ENCODE results near the gene ZNF207. TPM values are rescaled to one million over a fixed set of nuclear protein-coding genes. Genes with fewer than 3 reads are reported as not detected.
"Not testable (repeated sequence)": the region's sequence is repeated elsewhere in the genome, so short reads cannot be mapped to it uniquely, and the experiment has no call there.

ZNF207 gene
- total and polyA plus RNA-seq, 2 donors (not counting 1 experiment from before 2014, with no cell fraction given) = 135 to 314 TPM

- peak; percentile 5 for ATAC-seq (ENCODE audit: low read depth)
- H3K27me3 Mint-ChIP-seq = no peaks in the 10 kb centered on the region
- Histone ChIP-seq H2AFZ (ENCODE audit: insufficient read depth, low read depth, low read length, poor library complexity, severe bottlenecking) (peak overlapping the region; percentile 94), H3K4me2 (replicated peaks; ENCODE audit: low read depth, low read length, poor library complexity, severe bottlenecking) (peak overlapping the region; percentile 76), H3K36me3 (replicated peaks in 1 of 2; ENCODE audit: control extremely low read depth in 1 of 2, control insufficient read depth in 1 of 2, extremely low read depth in 1 of 2, insufficient read depth in 2 of 2, low read length in 1 of 2) (peaks cover 2 to 31% of the 10 kb centered on the region in 2 experiments), H3K4me1 (ENCODE audit: control insufficient read depth in 2 of 2, insufficient read depth in 2 of 2, low read length in 2 of 2) (peaks cover 30 to 40% of the 10 kb centered on the region in 2 donors), H3K9ac (ENCODE audit: low read length) (peak overlapping the region; percentile 97), H3K27ac (ENCODE audit: low read length in 2 of 2) (peak overlapping the region; percentile 86 to 98), H3K9me3 (ENCODE audit: control extremely low read depth in 1 of 3, control insufficient read depth in 2 of 3, insufficient read depth in 1 of 3, low read length in 2 of 3) (no peaks in the 10 kb centered on the region), H3K4me3 (ENCODE audit: control extremely low read depth in 1 of 5, extremely low read depth in 1 of 5, insufficient read depth in 1 of 5, low read depth in 2 of 5, low read length in 4 of 5) (peak overlapping the region; percentile 56 to 97 (median 89)), H3K27me3 (replicated peaks in 1 of 4; ENCODE audit: control extremely low read depth in 1 of 4, control insufficient read depth in 3 of 4, insufficient read depth in 4 of 4, low read length in 3 of 4) (no peaks in the 10 kb centered on the region), H4K20me1 (ENCODE audit: control insufficient read depth, insufficient read depth, low read length, poor library complexity, severe bottlenecking) (peaks cover 49% of the 10 kb centered on the region), H3K79me2 (ENCODE audit: control insufficient read depth, insufficient read depth, low read length) (peaks cover 74% of the 10 kb centered on the region)
- intact Hi-C loops (cut with micrococcal nuclease) = loop anchor here (1.0 to 10.0 kb wide), 4 partner anchors 9 to 524 kb away; partner anchors contain the start of genes C17orf75 and MYO1D
- 0% methylated on average over 2 of the region's 20 CpGs for WGBS (ENCODE audit: insufficient coverage)
- peak overlapping the region; percentile 99 for H3K4me3 Mint-ChIP-seq
- DNase-seq = no peak
- peak overlapping the region; percentile 100 for H3K27ac Mint-ChIP-seq
- H3K4me1 Mint-ChIP-seq = peaks cover 42% of the 10 kb centered on the region
- CTCF ChIA-PET = interaction anchor here (1.0 kb wide), 1 partner anchor 10 kb away, joined by 4 read pairs; no protein-coding TSS in a partner anchor
- POLR2A ChIA-PET = interaction anchor here (0.6 to 1.5 kb wide), 7 partner anchors 8 to 1547 kb away, joined by 3 to 4 read pairs (median 3); no protein-coding TSS in a partner anchor
- no peaks in the 10 kb centered on the region for H3K9me3 Mint-ChIP-seq (ENCODE audit: insufficient read depth)
- TF ChIP-seq, protein P1, sequence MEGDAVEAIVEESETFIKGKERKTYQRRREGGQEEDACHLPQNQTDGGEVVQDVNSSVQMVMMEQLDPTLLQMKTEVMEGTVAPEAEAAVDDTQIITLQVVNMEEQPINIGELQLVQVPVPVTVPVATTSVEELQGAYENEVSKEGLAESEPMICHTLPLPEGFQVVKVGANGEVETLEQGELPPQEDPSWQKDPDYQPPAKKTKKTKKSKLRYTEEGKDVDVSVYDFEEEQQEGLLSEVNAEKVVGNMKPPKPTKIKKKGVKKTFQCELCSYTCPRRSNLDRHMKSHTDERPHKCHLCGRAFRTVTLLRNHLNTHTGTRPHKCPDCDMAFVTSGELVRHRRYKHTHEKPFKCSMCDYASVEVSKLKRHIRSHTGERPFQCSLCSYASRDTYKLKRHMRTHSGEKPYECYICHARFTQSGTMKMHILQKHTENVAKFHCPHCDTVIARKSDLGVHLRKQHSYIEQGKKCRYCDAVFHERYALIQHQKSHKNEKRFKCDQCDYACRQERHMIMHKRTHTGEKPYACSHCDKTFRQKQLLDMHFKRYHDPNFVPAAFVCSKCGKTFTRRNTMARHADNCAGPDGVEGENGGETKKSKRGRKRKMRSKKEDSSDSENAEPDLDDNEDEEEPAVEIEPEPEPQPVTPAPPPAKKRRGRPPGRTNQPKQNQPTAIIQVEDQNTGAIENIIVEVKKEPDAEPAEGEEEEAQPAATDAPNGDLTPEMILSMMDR (IDR thresholded peaks at IDR 0.05) = no peak
- no peak for TF ChIP-seq EZH2 (IDR thresholded peaks at IDR 0.05; ENCODE audit: borderline replicate concordance, insufficient read depth, low read depth, low read length, poor library complexity, severe bottlenecking)
These were observed 885 bp downstream of the ZNF207 start for GRCh38 chr17:32350666-32351418.

GRCh38 chr17:32352734-32353133, 2.8 kb downstream of the ZNF207 start:
- ATAC-seq (ENCODE audit: low read depth); H3K27ac Mint-ChIP-seq; H3K27me3 Mint-ChIP-seq; H3K27ac ChIP-seq (ENCODE audit: low read length in 2 of 2); POLR2A ChIA-PET; H2AFZ ChIP-seq (ENCODE audit: insufficient read depth, low read depth, low read length, poor library complexity, severe bottlenecking); H3K9me3 ChIP-seq (ENCODE audit: control extremely low read depth in 1 of 3, control insufficient read depth in 2 of 3, insufficient read depth in 1 of 3, low read length in 2 of 3); H3K9ac ChIP-seq (ENCODE audit: low read length); CTCF ChIA-PET; DNase-seq; H3K27me3 ChIP-seq (replicated peaks in 1 of 4; ENCODE audit: control extremely low read depth in 1 of 4, control insufficient read depth in 3 of 4, insufficient read depth in 4 of 4, low read length in 3 of 4); H3K9me3 Mint-ChIP-seq (ENCODE audit: insufficient read depth): not testable (repeated sequence)
- H4K20me1 ChIP-seq (ENCODE audit: control insufficient read depth, insufficient read depth, low read length, poor library complexity, severe bottlenecking) = peaks cover 64% of the 10 kb centered on the region
- WGBS (ENCODE audit: insufficient coverage) = 96% methylated on average over 4 of the region's 9 CpGs
- peak overlapping the region in 1 of 5 experiments; percentile 89 for H3K4me3 ChIP-seq (ENCODE audit: control extremely low read depth in 1 of 5, extremely low read depth in 1 of 5, insufficient read depth in 1 of 5, low read depth in 2 of 5, low read length in 4 of 5)
- peaks cover 53% of the 10 kb centered on the region for H3K4me1 Mint-ChIP-seq
- intact Hi-C loops (cut with micrococcal nuclease) = loop anchor here (10.0 kb wide), 1 partner anchor 522 kb away; the partner anchor contains the start of gene MYO1D
- peaks cover 38 to 43% of the 10 kb centered on the region in 2 donors for H3K4me1 ChIP-seq (ENCODE audit: control insufficient read depth in 2 of 2, insufficient read depth in 2 of 2, low read length in 2 of 2)
- peaks cover 92% of the 10 kb centered on the region for H3K79me2 ChIP-seq (ENCODE audit: control insufficient read depth, insufficient read depth, low read length)
- H3K4me3 Mint-ChIP-seq = peak overlapping the region; percentile 99
- peaks cover 2 to 41% of the 10 kb centered on the region in 2 experiments for H3K36me3 ChIP-seq (replicated peaks in 1 of 2; ENCODE audit: control extremely low read depth in 1 of 2, control insufficient read depth in 1 of 2, extremely low read depth in 1 of 2, insufficient read depth in 2 of 2, low read length in 1 of 2)
- peak overlapping the region; percentile 76 for H3K4me2 ChIP-seq (replicated peaks; ENCODE audit: low read depth, low read length, poor library complexity, severe bottlenecking)

Measured in B cell (primary cell).